Right renal pelvis (tissue), 4 donors: ENCODE measurements around the gene ARHGEF7. TPM values are rescaled to one million over a fixed set of nuclear protein-coding genes. Genes with fewer than 3 reads are reported as not detected.
A peak's percentile ranks its signal among the peaks of the same experiment; 100 is the strongest.

ENCODE experiments used
- DNase-seq, 4 donors: peaks; one replicate each; pipeline ENCODE4 v3.0.0-alpha.2; 2013; ENCODE audit warnings: low read depth in 4 of 4, low spot score in 3 of 4, missing footprints in 1 of 4
- polyA plus RNA-seq, 4 donors: library from polyadenylated mRNA; unstranded; fragments of 120-200 nt; gene quantifications; one replicate each; pipeline ENCODE4 v1.2.1, GENCODE V29; 2013; ENCODE audit not compliant: insufficient read length in 4 of 4

The ARHGEF7 gene
- polyA plus RNA-seq, 4 donors: 62.0 to 80.2 (median 68.0) TPM

GRCh38 chr13:111131611-111132010, 16.5 kb downstream of the ARHGEF7 start:
- no peak for DNase-seq

DNA sequence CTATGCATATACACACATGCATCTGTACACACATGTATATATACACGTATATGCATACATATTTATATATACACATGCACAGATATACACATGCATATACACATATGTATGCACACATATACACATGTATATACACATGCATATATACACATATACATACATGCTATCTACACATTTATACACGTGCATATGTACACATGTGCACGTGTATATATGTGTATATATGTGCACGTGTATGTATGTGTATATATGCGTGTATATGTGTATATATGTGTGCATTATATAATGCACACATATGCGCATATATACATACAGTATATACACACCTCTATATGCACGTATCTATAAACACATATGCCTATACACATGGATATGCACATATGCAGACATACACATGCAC, 17.8 kb downstream of the ARHGEF7 start:
- DNase-seq: no peak

DNA sequence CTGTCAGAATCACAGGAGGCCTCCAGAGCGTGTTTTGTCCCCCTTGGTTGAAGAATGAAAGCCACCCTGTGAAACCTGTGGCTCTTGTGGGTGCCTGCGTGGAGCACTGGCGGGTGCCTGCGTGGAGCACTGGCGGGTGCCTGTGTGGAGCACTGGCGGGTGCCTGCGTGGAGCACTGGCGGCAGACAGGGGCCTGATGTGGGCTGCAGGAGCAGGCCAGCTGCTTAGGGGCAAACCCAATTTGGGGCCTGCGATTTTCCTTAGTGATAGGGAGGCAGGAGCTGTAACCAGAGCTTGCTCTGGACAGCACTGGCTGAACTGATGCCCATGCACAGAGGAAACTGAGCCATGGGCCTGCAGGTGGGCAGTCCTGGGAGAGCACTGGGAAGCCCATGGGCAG, 24.3 kb downstream of the ARHGEF7 start:
- DNase-seq: no peak

DNA sequence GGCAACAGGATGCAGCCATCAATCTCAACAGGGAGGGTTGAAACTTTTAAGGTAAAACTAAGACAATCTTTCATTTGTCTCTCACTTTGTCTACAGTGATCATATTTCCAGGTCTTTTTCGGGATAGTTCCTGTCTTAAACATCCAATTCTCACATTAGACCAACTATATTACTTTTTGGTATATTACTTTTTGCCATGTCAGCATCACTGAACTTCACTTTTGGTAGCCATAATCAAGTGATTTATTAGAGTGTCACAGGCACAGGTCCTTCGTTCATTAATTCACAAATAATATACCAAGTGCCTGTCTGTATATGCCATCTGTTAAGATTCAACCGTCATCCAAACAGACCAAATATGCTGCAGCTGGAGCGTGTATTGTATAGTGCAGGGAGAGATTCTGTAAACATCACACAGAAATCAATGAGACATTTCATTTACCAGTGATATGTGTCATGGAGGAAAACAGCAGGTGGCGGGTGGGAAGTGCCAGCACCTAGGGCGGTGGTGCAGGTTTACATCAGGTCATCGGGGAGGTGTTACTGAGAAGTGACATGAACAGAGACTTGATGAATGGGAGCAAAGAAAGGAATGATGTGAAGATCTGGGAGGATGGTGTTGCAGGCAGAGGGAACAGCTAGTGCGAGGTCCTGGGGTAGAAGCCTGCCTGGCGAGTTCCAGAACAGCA, 24.9 kb downstream of the ARHGEF7 start:
- no peak for DNase-seq

GRCh38 chr13:111140562-111141105, 25.5 kb downstream of the ARHGEF7 start:
- no peak for DNase-seq

DNA sequence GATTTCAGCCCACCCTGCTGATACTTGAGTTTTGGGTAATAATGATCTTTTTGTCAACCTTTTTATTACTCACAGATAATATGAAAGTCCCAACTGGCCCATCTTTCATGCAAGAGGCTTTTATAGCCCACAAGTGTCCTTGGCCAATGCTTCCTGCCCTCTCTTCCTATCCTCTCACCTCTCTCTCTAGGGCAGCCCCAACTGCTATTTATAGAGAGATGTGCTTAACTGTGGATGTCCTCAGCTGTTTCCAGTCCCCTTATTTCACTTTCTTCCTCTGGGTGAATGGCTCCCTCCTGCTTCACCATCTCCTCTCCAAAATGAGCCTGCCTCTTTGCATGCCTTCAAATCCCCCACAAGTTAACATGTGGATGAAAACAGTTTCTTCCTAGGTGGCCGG, 27.4 kb downstream of the ARHGEF7 start:
- no peak for DNase-seq

- no peak for DNase-seq
Observed at GRCh38 chr13:111143865-111144540, 28.9 kb downstream of the ARHGEF7 start.

DNA sequence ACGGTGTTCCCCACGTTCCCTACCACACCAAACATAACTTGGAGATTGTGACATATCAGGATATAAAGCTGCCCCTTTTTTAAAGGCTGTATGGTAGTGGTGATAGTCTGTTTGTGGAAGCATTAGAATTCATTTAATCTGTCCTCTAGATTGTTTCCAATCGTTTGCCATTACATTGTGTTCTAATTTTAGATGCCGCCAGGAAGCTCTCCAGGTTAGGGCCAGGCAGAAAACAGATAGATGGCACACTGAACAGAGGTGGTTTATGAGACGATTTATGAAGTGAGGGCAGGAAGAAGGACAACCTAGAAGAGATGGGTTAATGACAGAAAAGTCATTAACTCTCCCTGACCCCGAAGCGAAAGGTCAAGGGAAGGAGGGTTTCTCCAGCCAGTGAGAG, 30.0 kb downstream of the ARHGEF7 start:
- no peak for DNase-seq

- no peak for DNase-seq
Observed at GRCh38 chr13:111145506-111145905, 30.4 kb downstream of the ARHGEF7 start.

- peak in 3 of 4 donors; percentile 47 to 59 (median 53) for DNase-seq
Observed at GRCh38 chr13:111152844-111153243, 37.7 kb downstream of the ARHGEF7 start.

GRCh38 chr13:111153279-111153976, 38.3 kb downstream of the ARHGEF7 start:
- DNase-seq: peak; percentile 86 to 91 (median 88)

DNA sequence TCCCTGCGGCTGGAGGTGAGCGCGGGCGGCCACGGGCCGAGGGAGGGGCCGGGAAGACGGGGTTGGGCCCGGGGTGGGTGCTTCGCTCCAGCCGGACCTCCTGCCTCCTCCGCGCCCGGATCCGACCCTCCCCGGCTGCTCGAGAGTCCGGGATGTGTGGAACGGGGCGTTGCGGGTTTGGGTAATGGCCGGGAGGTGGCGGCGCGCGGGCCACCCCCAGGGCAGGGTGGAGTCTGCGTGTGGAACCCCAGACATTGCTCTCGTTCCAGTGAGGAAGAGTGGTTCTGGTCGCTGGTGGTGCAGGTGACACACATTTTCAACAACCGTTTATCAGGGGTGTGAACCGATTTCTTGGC, 38.8 kb downstream of the ARHGEF7 start:
- DNase-seq: no peak

- no peak for DNase-seq
Observed at GRCh38 chr13:111156421-111156820, 41.3 kb downstream of the ARHGEF7 start.

GRCh38 chr13:111158136-111158805, 43.2 kb downstream of the ARHGEF7 start:
- DNase-seq: no peak

GRCh38 chr13:111159362-111160320, 44.5 kb downstream of the ARHGEF7 start:
- DNase-seq: no peak

DNA sequence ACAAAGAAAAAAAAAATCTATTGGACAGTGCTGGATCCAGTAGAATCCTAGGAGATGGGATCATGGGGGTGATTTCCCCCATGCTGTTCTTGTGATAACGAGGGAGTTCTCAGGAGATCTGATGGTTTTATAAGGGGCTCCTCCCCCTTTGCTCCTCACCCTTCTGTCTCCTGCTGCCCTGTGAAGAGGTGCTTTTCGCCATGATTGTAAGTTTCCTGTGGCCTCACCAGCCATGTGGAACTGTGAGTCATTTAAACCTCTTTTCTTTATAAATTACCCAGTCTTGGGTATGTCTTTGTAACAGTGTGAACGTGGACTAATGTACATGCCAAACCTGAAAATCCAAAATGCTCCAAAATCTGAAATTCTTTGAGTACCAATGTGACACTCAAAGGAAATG, 45.5 kb downstream of the ARHGEF7 start:
- DNase-seq: no peak

- DNase-seq: no peak
Observed at GRCh38 chr13:111161601-111162600, 46.8 kb downstream of the ARHGEF7 start.

- no peak for DNase-seq
Observed at GRCh38 chr13:111165241-111166010, 50.3 kb downstream of the ARHGEF7 start.
